NCI-H1436 (cell line): ENCODE results near the gene ZNF736.
"Not testable (repeated sequence)": the region's sequence is repeated elsewhere in the genome, so short reads cannot be mapped to it uniquely, and the experiment has no call there.

Experiments
- DNase-seq: peaks from one replicate; lab custom pipeline; 2025; lab: John Stamatoyannopoulos, UW

Gene ZNF736

GRCh38 chr7:64313740-64314491 is at the start of gene ZNF736:
Gene ZNF736, plus strand, starts transcription at chr7:64313961. Its CDS starts 190 bp downstream, at chr7:64314151.
- peak; percentile 75 for DNase-seq

DNA sequence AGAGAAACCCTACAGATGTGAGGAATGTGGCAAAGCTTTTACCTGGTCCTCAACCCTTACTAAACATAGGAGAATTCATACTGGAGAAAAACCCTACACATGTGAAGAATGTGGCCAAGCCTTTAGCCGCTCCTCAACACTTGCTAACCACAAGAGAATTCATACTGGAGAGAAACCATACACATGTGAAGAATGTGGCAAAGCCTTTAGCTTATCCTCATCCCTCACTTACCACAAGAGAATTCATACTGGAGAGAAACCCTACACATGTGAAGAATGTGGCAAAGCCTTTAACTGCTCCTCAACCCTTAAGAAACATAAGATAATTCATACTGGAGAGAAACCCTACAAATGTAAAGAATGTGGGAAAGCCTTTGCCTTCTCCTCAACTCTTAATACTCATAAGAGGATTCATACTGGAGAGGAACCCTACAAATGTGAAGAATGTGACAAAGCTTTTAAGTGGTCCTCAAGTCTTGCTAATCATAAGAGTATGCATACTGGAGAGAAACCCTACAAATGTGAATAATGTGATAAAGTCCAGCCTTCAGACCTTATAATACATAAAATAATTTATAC is 47.3 kb upstream of the ZNF736 start:
- no peak for DNase-seq

- no peak for DNase-seq
Measured at GRCh38 chr7:64277630-64278029, 36.1 kb upstream of the ZNF736 start.

GRCh38 chr7:64294701-64295420 is 18.9 kb upstream of the ZNF736 start:
- no peak for DNase-seq

DNA sequence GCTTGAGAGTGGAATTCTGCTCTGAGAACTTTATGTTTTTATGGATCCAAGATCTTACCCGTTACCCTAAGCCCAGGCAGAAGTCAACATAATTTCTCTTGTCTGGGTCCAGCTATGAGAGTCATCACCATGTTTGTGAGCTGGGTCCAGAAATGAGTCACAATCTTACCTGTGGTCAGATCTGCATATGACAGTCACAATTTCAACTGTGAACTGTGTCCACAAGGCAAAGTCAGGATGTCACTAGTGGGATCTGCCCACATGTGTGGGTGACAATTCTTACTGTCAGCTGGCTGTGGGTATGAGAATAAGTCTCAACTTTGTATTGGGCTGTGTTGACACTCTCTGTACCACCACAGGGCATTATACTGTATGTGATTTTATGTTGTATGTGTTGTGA is 16.3 kb upstream of the ZNF736 start:
- not testable (repeated sequence) for DNase-seq

DNA sequence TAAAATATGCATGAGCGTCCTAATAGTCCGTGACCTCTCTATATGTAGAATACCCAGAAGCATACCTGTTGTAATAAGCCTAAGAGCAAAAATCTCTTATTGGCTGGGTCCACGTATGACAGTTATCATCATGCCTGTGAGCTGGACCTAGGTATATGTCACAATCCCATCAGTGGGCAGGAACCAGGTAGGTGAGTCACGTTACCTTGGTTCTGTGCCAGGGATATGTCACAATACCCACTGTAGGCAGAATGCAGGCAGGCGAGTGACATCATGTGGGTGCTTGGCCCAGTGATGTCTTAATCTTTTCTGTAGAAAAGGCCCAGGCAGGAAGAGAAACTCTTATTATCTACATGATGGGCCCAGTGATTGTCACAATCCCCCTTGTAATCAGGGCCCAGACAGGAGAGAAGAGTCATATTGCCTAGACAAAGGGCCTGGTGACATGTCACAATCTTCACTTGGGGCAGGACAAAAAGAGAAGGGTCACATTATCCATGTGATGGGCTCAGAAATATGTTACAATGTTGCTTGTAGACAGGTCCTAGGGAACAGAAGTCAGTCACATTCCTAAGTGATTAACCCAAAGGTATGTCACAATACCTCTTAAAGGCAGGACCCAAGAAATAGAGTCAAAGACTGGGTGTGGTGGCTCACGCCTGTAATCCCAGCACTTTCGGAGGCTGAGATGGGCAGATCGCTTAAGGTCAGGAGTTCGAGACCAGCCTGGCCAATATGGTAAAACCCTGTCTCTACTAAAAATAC is 12.9 kb upstream of the ZNF736 start:
- no peak for DNase-seq

GRCh38 chr7:64307254-64308015 is 6.3 kb upstream of the ZNF736 start:
- DNase-seq, result peak; percentile 91

DNA sequence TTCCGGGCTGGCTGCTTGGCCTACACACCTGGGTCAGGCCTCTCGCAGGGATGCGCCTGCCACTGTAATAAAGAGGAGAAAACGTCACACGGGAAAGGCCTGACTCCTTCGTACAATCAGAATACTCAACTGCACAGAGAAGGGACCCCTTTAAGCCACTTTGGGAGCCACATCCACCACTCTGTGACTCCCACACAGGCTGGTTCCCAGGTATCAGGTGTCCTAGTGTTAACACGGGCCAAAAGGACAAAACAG is 5.8 kb upstream of the ZNF736 start:
- DNase-seq, result no peak

DNA sequence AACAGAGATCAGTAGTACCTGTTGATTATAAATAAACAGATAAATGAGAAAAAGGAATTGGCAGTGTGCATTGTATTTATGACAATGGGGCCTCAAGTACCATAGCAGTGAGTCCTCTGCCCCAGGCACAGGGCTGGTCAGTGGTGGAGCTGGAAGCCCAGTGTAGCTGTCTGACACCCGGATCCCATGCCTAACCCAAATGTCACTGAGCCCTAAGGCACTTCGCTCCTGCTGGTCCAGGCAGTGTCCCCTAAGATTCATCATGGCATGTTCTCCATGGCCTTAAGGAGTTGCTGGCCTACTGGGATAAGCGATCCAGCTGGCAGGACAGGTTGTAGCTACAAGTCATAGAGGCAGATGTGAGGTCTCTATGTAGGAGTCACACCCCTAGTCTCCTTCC is 3.3 kb upstream of the ZNF736 start:
- no peak for DNase-seq

DNA sequence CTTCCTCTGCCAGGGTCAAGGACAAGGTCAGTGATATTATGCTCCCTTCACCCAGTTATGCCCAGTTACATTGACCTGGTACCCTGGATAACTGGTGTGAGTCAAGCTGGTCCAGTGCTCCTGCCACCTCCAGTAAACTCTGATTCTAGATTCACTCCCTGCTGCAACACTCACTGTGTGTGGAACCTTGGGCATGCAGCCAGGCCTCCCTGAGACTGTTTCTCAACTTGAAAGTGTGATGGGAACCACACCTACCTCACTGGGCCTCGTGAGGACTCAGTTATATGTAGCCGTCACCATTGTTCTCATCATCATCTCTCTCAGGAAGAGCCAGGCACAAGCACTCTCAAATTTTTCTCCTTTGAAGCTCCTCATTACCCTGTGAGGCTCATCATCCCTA is 935 bp upstream of the ZNF736 start:
- DNase-seq, result no peak

GRCh38 chr7:64314566-64314965 is 805 bp downstream of the ZNF736 start:
- no peak for DNase-seq

DNA sequence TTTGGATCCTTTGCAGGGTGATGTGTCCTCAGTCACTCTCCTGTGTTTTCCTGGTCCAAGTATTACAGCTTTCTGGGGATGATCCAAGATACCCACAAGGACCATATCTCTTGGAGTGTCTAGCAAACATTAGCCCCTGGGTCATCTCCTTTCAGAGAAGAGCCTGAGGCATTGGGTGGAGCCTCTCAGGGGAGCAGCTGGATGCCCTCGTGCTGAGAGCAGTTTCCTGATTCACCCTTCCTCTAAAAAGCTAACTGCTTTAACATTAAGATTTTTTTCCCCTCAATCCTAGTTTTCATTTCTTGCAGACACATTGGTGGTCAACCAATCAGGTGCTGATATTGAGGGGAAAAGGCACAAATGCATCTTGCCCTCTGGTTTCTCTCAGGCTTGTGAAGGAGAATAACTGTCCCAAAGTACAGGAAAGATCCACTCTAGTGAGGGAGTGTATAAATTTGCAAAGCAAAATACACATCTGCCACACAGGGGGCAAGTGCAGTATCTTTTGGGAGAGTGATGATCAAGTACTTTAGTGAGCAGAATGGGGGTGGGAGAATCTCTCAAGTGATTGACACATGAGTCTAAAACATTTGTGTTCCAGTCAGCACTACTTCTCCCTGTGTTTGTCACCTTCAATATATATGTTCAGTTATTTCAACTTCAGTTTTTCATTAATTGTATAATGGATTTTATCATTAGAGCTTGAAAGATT is 2.4 kb downstream of the ZNF736 start:
- DNase-seq, result not testable (repeated sequence)

GRCh38 chr7:64320547-64321513 is 7.1 kb downstream of the ZNF736 start:
- DNase-seq, result no peak

DNA sequence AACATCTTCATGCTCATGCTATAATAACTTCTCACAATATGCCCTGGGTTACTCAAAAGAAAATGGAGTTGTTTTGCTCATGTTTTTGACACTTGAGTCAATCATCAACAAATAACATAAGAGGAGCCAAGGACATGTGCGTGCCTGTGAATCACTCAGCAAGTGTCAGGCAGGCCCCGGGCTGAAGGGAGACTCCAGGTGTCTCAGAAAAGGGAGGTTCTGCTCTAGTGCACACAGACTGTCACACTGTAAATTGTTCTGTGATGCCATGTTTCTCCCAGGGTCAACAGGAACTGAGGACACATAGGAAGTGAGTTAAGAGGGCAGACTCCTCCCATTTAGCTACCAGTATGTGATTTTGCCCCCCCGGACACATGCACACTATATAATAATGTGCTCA is 10.4 kb downstream of the ZNF736 start:
- not testable (repeated sequence) for DNase-seq

DNA sequence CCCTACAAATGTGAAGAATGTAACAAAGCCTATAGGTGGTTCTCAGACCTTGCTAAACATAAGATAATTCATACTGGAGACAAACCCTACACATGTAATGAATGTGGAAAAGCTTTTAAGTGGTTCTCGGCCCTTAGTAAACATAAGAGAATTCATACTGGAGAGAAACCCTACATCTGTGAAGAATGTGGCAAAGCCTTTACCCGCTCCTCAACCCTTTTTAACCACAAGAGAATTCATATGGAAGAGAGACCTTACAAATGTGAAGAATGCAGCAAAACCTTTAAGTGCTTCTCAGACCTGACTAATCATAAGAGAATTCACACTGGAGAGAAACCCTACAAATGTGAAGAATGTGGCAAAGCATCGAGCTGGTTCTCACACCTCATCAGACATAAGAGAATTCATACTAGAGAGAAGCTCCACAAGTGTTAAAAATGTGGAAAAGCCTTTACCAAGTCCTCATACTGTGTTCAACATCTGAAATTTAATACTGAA is 35.0 kb downstream of the ZNF736 start:
- not testable (repeated sequence) for DNase-seq

DNA sequence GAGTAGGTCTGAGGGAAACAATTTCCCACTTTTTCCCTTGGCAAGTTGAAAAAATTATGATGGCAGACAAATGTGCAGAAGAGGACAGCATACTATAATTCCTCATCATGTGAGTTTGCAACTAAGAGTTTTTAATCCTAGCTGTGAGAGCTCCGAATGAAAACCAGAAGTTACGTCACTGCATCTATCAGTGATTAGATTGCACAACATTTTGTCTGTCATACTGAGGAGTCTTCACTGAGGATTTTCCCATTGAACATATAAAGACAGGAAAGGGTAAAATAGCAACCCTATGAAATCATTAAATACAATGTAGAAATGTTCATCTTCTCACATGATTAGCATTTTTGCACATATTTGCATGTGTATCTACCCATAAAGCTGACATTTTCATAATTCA is 45.8 kb downstream of the ZNF736 start:
- DNase-seq, result no peak

DNA sequence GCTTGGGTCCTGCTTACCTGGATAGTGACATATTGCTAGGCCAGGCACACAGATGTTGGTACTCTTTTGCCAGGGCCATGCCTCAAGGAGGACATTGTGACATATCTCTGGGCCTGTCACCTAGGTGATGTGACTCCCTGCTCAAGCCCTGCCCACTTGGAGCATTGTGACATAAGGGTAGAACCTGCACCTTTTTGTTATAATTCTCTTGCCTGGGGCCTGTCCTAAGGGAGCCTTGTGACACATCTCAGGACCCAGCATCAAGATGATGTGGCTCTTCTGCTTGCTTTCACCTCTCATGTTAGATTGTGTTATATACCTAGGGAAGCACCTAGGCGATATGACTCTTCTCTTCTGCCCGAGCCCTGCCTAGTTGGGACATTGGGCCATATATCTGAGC is 57.4 kb downstream of the ZNF736 start:
- no peak for DNase-seq

GRCh38 chr7:64373017-64373416 is 59.3 kb downstream of the ZNF736 start:
- DNase-seq, result no peak

- no peak for DNase-seq
Measured at GRCh38 chr7:64400401-64400800, 86.6 kb downstream of the ZNF736 start.
